Stimulated activated CD8-positive, alpha-beta memory T cell treated with anti-CD3 and anti-CD28 coated beads, Interleukin-15, amount 100 ng/mL, for 24 hours (primary cell): Measurements from ENCODE around the gene COQ10B.
"Not testable (repeated sequence)": the region's sequence is repeated elsewhere in the genome, so short reads cannot be mapped to it uniquely, and the experiment has no call there.

Experiments used
- DNase-seq: peaks from one replicate; pipeline ENCODE4 v3.0.0-alpha.2; 2020; ENCODE audit warnings: low read depth

Gene COQ10B

DNA sequence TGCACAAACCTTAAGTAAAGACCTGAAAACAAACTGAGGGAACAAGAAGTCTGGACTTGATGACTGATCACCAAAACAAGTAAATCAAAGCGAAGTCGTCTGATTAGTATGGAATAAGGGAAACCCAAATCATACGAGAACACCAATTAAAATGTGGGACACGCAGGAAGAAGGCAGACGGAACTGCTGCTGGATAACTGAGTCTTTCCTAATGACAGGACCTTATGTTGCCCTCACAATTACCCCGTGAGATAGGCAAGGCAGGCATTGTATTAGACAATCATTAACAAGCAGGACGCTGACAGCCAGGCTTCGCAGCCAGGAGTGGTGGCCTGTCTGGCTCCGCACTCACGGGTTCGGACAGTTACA, 614 bp upstream of the COQ10B start:
- DNase-seq, result no peak

DNA sequence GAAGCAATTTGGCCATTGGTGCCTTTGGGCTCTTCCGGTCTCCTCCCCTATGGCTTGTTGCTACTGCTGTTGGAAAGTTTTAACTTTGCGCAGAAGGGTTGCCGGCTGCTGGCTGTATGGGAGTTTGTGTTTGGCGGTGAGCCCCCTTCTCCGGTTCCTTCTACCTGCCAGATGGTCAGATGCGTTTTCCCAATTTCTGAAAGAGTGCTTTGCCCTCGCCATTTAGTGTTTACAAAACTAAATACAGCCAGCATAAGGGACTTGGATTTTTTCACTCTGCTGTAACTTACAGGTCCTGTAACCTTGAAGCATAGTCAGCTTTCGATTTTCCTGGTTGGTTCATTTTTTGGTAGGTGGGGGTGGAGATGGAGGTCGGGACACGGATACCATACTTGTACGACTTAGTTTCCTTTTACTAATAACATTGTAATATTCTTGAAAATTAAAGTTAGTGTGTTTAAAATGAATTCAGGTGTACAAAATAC, 604 bp downstream of the COQ10B start:
- no peak for DNase-seq

DNA sequence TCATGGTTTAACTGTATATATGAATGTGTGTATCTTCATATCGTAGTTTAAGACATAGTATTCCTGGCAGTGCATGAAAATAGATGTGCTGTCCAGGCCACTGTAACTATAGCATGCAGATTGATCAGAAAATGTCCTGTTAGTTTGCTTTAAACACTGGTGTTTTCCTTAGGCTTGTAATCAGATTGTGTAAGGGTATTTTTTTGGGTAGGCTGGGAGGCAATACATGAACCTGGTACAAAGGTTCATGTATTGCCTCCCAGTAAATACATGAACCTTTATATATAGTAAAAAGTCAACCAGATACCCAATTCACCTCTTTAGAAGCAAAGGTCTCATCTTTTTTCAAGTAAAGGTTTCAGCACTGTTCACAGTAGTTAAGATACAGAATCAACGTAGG, 1.6 kb downstream of the COQ10B start:
- no peak for DNase-seq

DNA sequence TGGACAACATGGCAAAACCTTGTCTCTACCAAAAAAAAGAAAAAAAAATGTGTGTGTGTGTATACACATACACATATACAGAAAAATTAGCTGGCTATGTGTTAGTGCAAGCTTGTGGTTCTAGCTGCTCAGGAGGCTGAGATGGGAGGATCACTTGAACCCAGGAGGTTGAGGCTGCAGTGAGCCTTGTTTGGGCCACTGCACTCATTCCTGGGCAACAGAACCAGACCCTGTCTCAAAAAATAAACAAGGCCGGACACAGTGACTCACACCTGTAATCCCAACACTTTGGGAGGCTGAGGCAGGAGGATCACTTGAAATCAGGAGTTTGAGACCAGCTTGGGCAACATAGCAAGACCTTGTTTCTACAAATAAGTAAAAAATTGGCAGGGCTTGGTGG, 2.1 kb downstream of the COQ10B start:
- DNase-seq, result no peak

DNA sequence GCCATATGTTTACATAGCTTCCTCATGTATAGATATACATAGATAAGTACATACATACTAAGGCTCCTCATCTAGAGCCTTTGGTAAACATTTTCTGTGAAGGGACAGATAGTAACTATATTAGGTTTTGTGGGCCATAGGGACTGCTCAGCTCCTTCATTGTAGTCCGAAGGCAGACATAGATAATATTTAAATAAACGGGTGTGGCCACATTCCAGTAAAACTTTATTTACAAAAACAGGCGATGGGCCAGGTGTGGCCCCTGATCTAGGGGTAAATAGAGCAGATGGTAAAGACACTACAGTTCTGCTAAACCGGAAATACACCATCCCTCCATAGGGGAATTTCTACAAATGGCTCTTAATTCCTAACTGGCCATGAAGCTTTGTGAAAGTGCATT, 7.3 kb downstream of the COQ10B start:
- no peak for DNase-seq

DNA sequence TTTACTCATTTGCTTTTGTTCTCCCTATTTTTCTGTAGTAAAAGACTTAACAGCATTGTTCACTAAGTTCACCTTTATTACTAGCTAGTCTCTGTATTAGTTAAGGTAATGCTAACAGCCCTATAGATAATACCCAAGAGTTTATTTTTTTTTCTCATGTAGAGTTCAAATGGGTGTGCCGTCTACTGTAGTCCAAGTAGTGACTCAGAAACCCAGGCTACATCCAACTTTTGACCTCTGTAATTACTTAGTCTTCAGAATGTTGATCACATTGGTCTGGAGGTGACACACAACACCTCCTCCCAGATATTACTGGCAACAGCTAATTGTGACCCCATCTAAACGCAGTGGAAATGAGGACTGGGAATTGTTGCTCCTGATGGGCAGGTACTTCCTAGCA, 7.7 kb downstream of the COQ10B start:
- DNase-seq, result no peak

DNA sequence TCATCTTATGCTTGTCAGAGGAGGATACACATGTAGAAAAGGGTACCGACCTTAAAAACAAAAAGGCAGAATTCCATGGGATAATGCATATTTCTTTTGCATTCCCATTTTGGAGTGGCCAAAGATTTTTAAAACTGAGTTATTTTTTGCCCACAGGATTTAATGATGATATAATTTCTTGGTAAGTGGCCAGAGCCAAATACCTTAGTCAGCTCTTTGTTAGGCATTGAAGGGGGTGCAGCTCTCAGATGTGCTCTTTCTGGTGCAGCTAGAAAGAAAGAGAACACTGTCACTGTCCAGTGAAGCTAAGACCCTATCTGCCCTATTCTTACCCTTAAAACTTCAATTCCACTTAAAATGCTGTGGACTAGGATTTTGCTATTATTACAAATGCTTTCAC, 10.8 kb downstream of the COQ10B start:
- DNase-seq, result no peak

DNA sequence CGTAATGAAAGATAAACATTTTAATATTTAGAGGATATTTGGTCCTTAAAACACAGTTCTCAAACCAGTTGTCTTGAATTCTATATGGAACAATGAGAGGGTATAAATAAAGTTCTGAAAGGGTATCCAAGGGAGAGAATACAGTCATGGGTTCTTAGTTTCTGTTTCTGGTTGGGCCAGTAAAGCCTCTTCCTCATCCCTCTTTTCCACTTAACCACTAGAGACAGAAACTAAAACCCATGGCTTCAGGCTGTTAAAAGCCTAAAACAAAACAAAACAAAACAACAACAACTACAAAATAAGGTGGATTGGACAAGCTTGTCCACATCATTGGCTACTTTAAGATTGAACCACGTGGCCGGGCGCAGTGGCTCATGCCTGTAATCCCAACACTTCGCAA, 18.8 kb downstream of the COQ10B start:
- no peak for DNase-seq

DNA sequence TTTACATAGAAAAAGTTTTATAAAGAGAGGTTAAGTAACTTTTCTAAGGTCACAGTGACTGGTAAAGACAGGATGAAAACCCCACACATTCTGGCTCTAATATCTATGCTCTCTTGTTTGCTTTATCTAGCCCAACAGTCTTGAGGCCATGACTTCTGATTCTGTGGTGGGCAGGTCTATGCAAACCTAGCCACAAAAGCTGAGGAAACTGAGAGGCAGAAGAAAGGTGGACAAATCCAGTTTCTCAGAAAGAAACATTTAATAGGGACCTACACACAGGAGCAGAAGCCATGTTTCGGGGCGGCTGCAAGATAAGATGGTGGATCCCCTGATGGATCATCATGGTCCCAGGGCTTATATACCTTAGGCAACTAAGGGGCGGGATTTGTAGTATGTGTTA, 24.4 kb downstream of the COQ10B start:
- DNase-seq, result no peak

DNA sequence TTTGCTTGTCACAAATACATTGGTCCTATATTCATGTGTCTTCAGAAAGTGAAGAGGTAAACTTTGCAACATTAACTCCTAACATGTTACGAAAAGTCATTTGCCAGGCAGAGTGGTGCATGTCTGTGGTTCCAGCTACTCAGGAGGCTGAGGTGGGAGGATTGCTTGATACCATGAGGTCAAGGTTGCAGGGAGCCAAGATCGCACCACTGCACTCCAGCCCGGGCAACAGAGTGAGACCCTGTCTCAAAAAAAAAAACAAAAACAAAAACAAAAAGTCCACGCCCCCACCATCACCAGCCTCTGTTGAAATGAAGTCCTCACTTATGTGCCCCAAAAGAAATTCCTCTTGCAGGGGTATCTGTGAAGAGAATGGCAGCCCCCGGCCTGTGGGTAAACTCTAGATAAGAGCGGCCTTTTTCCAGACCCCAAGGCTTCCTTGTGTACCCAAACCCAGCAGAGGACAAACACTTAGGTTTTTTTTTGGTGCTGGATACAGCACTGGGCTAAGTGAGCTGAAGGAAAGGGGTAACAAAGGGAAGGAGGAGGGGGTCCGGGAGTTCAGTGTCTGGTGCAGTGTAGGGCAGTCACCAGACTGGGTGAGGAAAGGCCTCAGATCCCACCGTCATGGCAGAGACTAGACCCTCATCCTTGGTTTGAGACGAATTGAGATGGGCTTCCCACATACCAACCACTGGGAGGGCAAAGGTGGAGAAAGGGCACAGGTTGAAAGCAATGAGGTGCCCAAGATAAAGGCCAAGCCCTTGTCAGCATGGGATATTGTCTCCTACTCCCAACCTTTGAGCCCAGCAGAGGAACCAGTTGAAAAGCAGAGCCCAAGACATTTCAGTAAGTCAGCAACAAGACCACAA, 27.0 kb downstream of the COQ10B start:
- DNase-seq, result no peak

DNA sequence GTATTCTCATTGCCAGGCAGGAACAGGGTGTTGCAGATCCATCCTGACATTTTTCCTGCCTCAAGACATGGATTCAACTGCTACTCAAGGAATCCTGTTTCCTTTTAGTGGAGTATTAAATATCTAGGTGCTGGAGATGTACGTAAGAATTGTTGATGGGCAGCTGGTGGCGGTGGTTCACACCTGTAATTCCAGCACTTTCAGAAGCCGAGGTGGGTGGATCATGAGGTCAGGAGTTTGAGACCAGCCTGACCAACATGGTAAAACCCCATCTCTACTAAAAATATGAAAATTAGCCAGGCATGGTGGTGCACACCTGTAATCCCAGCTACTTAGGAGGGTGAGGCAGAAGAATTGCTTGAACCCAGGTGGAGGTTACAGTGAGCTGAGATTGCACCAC, 30.9 kb downstream of the COQ10B start:
- not testable (repeated sequence) for DNase-seq

DNA sequence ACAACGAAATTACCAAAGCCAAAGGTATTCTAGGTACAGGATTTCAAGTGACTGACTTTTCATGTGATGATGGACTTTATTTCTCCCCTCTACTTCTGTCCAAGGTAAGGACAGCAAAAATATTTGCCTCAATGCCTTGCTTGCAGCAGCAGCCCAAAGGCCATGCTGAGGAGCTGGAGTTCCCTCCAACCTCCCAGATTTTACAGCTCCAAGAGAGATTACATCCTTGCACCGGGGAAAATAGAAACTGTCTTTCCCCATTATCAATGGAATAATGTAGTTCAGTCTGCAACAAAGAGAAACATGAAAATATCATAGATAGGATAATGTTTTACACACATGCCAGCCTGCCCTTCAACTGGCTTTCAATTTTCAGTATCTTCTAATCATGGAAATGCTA, 32.8 kb downstream of the COQ10B start:
- DNase-seq, result no peak

DNA sequence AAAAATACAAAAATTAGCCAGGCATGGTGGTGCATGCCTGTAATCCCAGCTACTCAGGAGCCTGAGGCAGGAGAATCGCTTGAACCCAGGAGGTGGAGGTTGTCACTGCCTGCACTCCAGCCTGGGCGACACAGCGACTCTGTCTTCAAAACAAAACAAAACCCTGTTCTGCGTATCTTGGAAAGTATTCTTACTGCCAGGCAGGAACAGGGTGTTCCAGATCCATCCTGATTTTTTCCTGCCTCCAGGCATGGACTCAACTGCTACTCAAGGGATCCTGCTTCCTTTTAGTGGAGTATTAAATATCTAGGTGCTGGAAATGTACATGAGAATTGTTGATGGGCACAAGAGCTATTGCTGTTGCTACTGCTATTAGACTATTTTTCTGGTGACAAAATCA, 34.0 kb downstream of the COQ10B start:
- DNase-seq, result no peak

DNA sequence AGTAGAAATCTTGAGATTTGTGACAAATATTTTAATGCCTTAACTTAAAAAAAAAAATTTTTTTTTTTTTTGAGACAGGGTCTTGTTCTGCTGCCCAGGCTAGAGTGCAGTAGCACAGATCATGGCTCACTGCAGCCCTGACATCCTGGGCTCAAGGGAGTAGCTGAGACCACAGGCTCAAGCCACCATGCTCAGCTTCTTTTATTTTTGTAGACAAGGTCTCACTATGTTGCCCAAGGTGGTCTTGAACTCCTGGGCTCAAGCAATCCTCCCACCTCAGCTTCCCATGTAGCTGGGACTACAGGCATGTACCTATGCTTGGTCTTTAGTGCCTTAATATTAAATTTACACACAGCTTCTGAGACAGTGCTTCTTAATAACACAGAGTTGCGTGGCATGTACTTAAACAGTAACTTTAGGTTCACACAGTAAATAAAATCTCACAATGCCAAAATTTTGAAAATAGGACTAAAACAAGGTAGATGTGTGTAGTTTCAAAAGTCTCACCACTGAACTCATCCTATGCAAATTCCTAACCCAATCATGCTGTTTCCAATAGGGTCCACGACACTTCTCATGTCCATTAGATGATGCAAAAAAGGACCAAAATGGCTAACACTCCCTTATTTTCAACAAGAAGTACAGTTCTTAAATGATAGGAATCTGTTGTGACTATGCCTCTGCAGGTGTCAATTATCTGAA, 42.2 kb downstream of the COQ10B start:
- DNase-seq, result no peak

DNA sequence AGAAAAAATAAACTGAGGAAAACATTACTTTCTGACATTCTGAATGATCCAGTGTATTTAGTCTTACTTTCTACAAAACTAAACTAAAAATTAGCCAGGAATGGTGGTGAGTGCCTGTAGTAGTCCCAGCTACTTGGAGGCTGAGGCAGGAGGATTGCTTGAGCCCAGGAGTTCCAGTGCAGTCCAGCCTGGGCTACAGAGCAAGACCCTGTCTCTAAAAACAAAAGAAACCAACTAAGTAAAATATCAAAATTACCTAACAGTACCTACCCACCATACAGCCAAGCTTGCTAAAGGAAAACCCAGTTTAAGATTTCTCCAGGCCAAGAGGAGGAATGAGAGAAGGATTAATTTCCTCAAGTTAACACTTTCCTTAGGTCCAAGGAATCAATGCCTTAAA, 43.3 kb downstream of the COQ10B start:
- no peak for DNase-seq

DNA sequence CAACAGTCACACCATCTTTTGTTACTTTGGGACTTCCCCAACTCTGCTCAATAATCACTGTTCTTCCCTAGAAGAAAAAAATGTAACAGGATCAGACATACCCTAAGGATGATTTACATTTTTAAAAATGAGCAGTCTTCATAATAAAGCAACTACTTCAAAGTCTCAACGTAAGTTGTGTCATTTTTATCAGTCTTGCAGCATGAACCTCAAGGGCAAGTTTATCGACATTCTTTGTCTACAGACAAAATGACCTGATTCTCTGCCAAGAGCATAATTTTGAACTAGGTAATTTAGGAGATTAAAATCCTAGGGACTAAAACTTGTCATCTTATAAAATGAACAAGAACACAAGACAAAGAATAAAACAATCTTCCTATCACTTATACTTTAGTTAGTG, 44.0 kb downstream of the COQ10B start:
- no peak for DNase-seq

DNA sequence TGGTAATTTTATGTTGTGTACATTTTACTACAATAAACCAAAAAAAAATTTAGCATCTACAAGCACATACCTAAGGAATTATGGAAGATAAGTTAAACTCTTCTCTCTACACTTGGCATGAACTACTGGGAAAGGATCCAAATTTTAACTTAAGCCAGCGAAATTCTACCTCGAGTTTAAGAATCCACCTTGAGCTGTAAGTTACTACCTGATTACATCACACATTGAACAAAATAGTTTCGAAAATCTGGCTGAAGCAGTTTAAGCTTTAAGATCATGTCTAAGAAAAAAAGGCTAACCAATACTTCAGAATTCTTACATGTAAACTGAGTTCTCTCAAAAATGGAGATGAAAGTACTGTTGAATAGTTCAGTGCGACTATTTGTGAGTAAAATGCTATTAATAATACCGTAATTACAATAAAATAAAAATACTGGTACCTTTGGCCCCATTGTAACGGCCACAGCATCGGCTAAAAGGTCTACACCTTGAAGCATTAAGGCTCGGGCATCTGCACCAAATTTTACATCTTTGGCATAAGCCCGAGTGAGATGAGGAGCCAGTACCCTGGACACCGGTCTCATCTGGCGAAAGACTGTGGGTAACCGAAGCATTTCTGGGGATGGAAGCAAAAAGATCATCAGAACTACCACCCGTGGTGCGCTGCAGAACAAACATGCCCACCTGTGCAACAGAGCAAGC, 45.0 kb downstream of the COQ10B start:
- no peak for DNase-seq

DNA sequence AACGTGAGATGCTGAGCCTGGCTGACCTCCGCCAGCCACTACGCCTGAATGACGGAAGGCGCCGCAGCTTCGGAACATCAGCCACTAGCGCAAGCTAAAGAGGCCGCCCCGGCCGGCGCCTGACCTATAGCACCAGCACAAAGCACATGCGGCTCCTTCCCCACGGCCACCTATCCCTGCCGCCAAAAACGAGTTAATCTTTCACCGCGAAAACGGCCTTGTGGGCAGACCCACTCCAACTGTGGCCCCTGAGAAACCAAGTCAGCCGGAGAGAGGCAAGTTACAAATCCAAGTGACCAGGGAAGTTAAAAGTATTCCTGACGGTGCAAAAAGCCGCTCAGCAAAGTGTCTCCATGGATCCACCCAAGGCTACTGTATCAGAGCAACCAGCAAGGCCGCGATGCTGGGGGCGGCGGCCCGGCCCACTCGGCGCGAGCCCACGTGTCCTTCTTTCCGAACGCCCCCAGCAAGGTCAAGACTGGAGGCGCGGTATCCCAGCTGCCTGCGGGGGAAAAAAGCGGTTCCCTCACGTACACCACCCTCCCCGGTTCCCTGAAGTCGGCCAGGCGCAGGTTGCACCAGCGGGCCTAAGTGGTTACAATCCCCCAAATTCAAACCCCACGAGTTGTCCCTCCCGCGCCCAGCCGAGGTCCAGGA, 45.7 kb downstream of the COQ10B start:
- DNase-seq, result peak; percentile 22

DNA sequence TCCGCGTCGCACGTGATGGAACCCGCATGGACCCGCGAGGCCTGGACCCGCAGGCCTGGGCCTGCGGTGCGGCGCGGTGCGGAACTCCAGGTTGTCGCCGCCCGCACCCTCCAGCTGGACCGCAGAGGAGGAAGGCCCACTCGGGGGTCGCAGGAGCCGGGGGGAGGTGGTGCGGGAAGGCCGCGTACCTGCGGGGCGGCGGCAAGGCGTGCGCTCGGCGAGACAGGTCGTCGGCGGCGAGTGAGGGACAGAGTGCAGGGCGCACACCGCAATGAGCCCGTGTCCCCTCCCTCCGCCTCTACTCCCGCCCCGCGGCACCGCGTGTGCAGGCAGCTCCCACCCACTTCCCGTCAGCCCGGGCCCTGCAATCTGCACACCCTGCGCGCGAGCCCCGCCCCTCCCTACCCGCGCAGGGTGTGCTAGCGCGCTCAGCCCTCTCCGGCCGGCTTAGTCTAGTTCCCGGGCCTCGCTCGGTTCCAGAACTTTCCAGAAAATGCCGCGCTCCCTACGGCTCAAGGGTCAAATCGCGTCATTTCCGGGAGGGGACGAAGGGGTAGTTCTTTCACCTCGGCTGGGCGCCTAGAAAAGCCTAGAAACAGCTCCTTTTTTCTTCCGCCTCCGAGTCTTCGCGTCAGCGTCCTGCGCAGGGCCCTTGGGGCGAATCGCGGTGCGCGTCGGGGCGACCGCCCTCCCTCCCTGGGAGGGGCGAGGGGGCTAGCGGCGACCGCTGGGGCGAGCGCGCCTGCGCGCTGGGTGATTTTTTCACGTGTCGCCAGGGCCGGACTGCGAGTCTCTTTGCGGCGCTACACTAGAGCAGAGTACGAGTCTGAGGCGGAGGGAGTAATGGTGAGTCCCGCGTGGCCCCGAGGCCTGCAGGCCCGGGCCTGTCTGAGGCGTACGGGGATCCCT, 46.5 kb downstream of the COQ10B start, which contains the start of the genes HSPD1 and HSPE1:
Gene HSPD1 (minus strand): TSS at position 247 of the 909 bp plus-strand sequence. CDS start 992 bp downstream, outside the sequence.
Gene HSPE1 (plus strand): TSS at position 786 of the 909 bp plus-strand sequence. CDS start 58 bp downstream, at position 844.
- DNase-seq, result peak; percentile 90

DNA sequence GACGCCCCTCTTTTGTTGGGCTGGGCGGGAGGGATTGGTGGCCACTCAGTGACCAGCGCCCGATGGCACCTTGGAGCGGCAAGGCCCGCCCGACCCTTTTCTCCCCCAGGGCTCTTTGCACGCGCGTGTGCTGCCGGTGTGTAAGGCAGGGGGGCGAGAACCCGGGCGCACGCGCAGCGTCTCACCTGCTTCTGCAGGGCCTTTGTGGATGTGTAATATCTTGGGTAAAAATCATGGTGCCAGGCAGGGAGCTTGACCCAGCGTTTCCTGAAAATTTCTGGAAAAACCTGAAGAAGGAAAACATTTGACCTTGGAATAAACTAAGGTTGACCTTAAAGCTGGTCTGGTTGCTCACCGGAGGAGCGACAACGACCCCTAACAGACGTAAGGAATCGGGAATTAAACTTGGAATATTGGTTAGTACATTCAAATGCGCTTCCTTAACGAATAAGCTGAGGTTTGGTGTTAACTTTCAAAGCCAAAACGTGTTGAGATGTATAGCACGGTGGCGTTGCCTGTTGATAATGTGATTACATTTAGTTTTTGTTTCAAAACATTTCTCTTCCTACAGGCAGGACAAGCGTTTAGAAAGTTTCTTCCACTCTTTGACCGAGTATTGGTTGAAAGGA, 47.3 kb downstream of the COQ10B start:
- DNase-seq, result no peak

DNA sequence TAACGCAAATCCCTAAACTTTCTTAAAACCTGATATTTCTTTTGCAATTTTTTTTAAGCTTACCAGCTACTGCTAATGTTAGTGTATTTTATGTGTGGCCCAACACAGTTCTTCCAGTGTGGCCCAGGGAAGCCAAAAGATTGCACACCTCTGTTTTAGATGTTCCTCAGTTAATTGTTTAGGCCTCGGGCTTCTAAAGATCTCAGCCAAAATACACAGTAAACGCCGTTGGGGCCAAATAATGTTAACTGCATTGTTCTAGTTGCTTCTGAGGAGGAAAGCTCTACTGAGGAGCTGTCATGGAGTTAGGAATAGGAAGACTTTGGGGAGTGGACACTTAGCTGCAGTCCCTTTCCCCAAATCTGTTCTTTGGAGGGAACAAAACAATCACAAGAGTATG, 48.8 kb downstream of the COQ10B start:
- no peak for DNase-seq
